Upper lobe of left lung (tissue), 6 donors: ENCODE measurements around the gene GTPBP3. TPM values are rescaled to one million over a fixed set of nuclear protein-coding genes. Genes with fewer than 3 reads are reported as not detected.

Experiments used
- ATAC-seq, 2 donors: fragments of 200-7000 bp; cut with Tn5 transposase; one replicate each; pipeline ENCODE4 v1.9.1; 2022; ENCODE audit warnings: mild to moderate bottlenecking in 2 of 2, moderate library complexity in 2 of 2; ENCODE audit not compliant: low FRiP score in 2 of 2
- DNase-seq, 2 donors: peaks; one replicate each; pipeline ENCODE4 v3.0.0-alpha.2; 2019 to 2020
- H3K27ac ChIP-seq, 4 donors: fragments of 200-600 bp; sonication (generic); one replicate each; pipeline ENCODE4 v1.5.1; 2016 to 2019
- H3K27me3 ChIP-seq, 4 donors: fragments of 200-600 bp; sonication (generic); one replicate each; pipeline ENCODE4 v1.5.1; 2017 to 2019
- H3K36me3 ChIP-seq, 4 donors: fragments of 200-600 bp; sonication (generic); one replicate each; pipeline ENCODE4 v1.5.1; 2016 to 2019
- H3K4me1 ChIP-seq, 4 donors: fragments of 200-600 bp; sonication (generic); one replicate each; pipeline ENCODE4 v1.5.1; 2018 to 2019
- H3K4me3 ChIP-seq, 4 donors: fragments of 200-600 bp; sonication (generic); one replicate each; pipeline ENCODE4 v1.5.1; 2017 to 2019; ENCODE audit warnings: mild to moderate bottlenecking in 2 of 4, moderate library complexity in 1 of 4
- H3K9me3 ChIP-seq, 4 donors: fragments of 200-600 bp; sonication (generic); one replicate each; pipeline ENCODE4 v1.5.1; 2018 to 2019
- CTCF ChIP-seq, 6 experiments: fragments of 450-650 bp in 4 of 6; fragments of 200-600 bp in 2 of 6; sonication (generic) in 2 of 6; IDR thresholded peaks; one replicate each; pipeline ENCODE4 v1.5.1; 2016 to 2019; ENCODE audit warnings: antibody characterized with exemption in 6 of 6
- EP300 ChIP-seq, 4 donors: sonication (generic); formaldehyde crosslinking; IDR thresholded peaks; one replicate each; pipeline ENCODE4 v1.5.1; 2017; ENCODE audit warnings: antibody characterized with exemption in 4 of 4, control low read depth in 2 of 4
- POLR2A ChIP-seq, 4 donors: fragments of 450-650 bp; IDR thresholded peaks; one replicate each; pipeline ENCODE4 v1.5.1; 2016 to 2017; ENCODE audit warnings: antibody characterized with exemption in 4 of 4, mild to moderate bottlenecking in 2 of 4
- POLR2AphosphoS5 ChIP-seq, 2 donors: sonication (generic); formaldehyde crosslinking; IDR thresholded peaks; one replicate each; pipeline ENCODE4 v1.5.1; 2017; ENCODE audit warnings: antibody characterized with exemption in 2 of 2
- WGBS, 2 donors: methylation state at CpG; one replicate each; pipeline ENCODE4 v1.1.5; 2017 to 2018; 5-methylcytosine and 5-hydroxymethylcytosine counted together
- total RNA-seq, 6 donors: library from RNA; depleted of rRNA in 4 of 6; stranded (reverse); fragments of >200 nt in 4 of 6; gene quantifications; one replicate each; pipeline versions ENCODE4 v1.1.0 to v1.2.1, GENCODE V29; 2016 to 2021
- donor health status: DM: no; HTN: no; CAD: no; lungs with moderate emphysema.
- donor health status: DM: no; HTN: yes; CAD: no; lungs with severe emphysema.

The GTPBP3 gene
- total RNA-seq, 6 donors from 2014 or later: 14.9 to 95.3 (median 26.4) TPM

DNA sequence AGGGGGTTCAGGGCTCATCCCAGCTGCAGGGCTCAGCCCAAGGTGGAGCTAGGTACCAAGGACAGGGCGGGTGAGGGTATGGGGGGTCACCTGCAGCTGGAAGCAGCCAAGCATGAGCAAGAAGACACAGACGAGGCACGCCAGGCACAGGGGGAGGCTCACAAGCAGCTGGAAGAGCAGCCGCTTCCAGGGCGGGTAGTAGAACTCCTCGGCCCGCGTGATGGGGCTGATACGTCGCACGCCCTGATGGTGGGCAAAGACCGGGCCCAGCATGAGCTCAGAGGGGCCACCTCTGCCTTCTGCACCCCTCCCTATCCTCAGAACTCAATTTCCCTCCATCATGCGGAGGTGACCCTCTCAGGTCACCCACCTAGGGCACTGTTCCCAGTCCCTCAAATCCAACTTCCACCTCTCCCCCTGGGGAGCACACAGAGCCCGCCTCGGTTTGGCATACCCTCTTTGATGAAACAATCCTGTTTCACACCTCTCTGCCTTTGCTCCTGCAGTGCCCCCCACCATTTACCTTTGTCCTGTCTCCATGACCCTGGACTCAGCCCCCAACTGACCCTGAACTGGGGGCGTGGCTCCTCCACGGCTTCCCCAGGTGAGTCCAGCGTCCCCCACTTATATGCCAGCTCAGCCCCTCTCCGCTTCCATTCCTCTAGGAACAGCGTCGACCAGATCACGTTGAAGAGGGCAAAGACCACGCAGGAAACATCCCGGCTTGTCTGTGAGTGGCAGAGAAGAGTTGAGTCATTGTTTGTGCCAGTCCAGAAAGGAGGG, 6.9 kb upstream of the GTPBP3 start:
- Histone ChIP-seq H3K27me3 (peaks cover 0 to 9% (median 2%) of the 10 kb centered on the region in 4 donors), H3K9me3 (no peaks in the 10 kb centered on the region), H3K27ac (no peak overlapping the region), H3K4me3 (no peak overlapping the region), H3K4me1 (peaks cover 22 to 45% (median 32%) of the 10 kb centered on the region in 4 donors), H3K36me3 (no peaks in the 10 kb centered on the region)
- ATAC-seq (no peak), DNase-seq (no peak)
- WGBS, 2 donors: 94 to 95% methylated on average over 24 of the region's 24 CpGs
- TF ChIP-seq EP300 (IDR thresholded peaks at IDR 0.05) (no peak), POLR2A (IDR thresholded peaks at IDR 0.05) (no peak), POLR2AphosphoS5 (IDR thresholded peaks at IDR 0.05) (no peak), CTCF (IDR thresholded peaks at IDR 0.05) (no peak)

DNA sequence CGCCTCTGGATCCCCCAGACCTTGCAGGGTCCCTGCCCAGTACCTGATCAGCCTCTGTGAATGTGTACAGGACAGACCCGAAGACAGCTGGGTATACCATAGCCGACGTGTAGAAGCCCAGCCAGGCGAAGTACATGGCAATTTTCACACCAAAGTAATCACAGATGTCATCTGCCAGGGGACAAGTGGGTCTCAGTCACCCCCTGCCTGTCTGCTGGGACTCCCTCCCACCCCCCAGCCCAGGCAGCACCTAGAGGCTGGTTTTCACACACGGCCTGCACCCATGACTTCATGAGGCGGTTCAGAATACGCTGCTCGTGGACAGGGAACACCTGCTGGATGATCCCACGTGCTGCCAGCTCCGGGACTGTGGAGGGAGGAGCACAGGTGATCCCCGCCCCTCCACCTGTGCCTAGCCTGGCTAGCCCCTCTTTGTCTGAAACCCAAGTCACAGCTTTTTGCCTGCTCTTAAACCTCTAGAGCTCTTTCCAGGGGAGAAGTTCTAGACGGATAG, 6.3 kb upstream of the GTPBP3 start:
- TF ChIP-seq EP300 (IDR thresholded peaks at IDR 0.05) (no peak), CTCF (IDR thresholded peaks at IDR 0.05) (no peak), POLR2AphosphoS5 (IDR thresholded peaks at IDR 0.05) (no peak), POLR2A (IDR thresholded peaks at IDR 0.05) (no peak)
- H3K27ac ChIP-seq: no peak overlapping the region

GRCh38 chr19:17332360-17332676, 5.0 kb upstream of the GTPBP3 start:
- Histone ChIP-seq H3K27ac (no peak overlapping the region), H3K4me3 (no peak overlapping the region), H3K4me1 (peaks cover 27 to 54% (median 38%) of the 10 kb centered on the region in 4 donors), H3K27me3 (peaks cover 0 to 9% (median 2%) of the 10 kb centered on the region in 4 donors), H3K9me3 (no peaks in the 10 kb centered on the region), H3K36me3 (no peaks in the 10 kb centered on the region)
- TF ChIP-seq EP300 (IDR thresholded peaks at IDR 0.05) (no peak), CTCF (IDR thresholded peaks at IDR 0.05) (no peak), POLR2A (IDR thresholded peaks at IDR 0.05) (no peak), POLR2AphosphoS5 (IDR thresholded peaks at IDR 0.05) (no peak)
- DNase-seq: no peak
- 93 to 95% methylated on average over 8 of the region's 8 CpGs for WGBS, 2 donors
- no peak for ATAC-seq

More for the DNA sequence above, 6.3 kb upstream of the GTPBP3 start:
- DNase-seq: no peak
- Histone ChIP-seq H3K4me3 (no peak overlapping the region), H3K27me3 (peaks cover 0 to 9% (median 2%) of the 10 kb centered on the region in 4 donors), H3K4me1 (peaks cover 27 to 52% (median 36%) of the 10 kb centered on the region in 4 donors), H3K36me3 (no peaks in the 10 kb centered on the region), H3K9me3 (no peaks in the 10 kb centered on the region)
- ATAC-seq: no peak
- 92% methylated on average over 13 of the region's 13 CpGs for WGBS, 2 donors

- Histone ChIP-seq H3K4me1 (peaks cover 28 to 59% (median 41%) of the 10 kb centered on the region in 4 donors), H3K27me3 (peaks cover 0 to 9% (median 2%) of the 10 kb centered on the region in 4 donors), H3K4me3 (no peak overlapping the region), H3K36me3 (no peaks in the 10 kb centered on the region), H3K27ac (no peak overlapping the region), H3K9me3 (no peaks in the 10 kb centered on the region)
- peak in 1 of 2 donors; percentile 82 for DNase-seq
- 95% methylated on average over 43 to 45 of the region's 45 CpGs for WGBS, 2 donors
- no peak for TF ChIP-seq POLR2A (IDR thresholded peaks at IDR 0.05)
- TF ChIP-seq POLR2AphosphoS5 (IDR thresholded peaks at IDR 0.05): no peak
- TF ChIP-seq CTCF (IDR thresholded peaks at IDR 0.05): no peak
- no peak for TF ChIP-seq EP300 (IDR thresholded peaks at IDR 0.05)
- ATAC-seq: no peak
These were observed 4.4 kb upstream of the GTPBP3 start for GRCh38 chr19:17332677-17333581.
